ENCODE data around the gene RREB1.
"Not testable (repeated sequence)": the region's sequence is repeated elsewhere in the genome, so short reads cannot be mapped to it uniquely, and the experiment has no call there.

RREB1 gene

DNA sequence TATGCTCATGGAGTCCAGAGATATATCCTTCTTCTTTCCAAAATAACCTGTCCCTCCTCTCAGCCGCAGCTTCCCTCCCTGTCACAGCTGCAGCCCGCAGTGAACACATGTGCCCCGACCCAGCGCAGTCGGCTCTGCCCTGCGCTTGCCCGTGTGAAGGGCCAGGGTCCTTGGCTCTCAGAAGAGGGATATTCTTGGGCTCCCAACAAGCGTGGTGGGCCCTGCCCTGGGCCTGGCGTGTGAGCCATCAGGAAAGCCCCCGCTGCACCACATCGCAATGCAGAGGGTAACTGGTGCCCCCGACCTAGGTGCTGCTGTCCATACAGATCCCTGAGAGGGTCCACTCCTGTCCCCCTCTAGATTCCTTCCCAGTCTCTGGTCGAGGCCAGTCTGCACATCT, 140.1 kb downstream of the RREB1 start:
- DNase-seq: no peak

DNA sequence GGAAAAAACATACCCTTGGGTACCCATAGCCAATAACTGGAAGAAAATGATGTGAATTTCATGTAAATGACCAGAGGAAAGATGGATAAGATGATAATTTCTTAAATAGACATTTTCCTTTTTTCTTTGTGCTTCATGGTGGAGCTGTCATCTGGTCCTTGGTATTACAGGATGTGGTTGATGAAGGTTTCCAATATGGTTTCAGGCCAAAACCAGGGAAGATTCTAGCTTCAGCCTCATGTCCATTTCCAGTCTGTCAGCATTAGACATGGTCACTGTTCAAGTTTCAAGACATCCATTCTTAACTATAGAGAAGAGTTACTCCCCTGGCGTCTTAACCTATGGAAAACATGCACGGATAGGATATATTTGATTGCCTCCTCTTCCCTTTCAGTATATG, 141.6 kb downstream of the RREB1 start:
- no peak for DNase-seq

DNA sequence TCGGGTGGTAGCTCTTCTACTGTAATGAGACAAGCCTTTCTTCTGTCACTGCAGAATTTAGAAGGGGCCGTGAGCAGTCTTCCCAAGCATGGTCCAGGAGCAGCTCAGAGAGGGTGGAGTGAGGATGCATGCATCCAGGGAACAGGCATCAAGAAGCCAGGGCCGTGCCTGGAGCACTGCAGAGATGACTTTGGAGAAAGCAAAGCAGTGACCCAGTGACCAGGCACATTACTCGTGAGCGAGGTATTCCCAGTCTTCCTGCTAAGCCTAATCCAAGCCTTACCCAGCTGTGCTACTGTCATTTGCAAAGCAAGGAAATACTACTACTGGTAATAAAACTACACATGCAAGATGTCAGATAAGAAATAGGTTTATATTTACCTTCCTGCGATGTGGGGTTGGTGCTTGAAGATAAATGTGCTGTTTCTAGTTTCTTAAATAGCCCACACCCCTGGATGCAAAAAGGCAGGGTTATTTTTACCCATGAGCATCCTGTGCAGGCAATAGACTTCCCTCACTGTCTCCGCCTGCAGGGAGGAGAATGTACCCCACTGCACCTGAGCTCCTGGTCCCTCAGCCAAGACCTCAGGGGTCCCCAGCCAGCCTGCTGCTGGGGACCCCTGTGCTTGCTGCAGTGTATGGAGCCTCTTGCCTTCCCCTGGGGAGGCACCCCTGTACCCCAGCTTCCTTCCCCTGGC, 142.3 kb downstream of the RREB1 start:
- no peak for DNase-seq

DNA sequence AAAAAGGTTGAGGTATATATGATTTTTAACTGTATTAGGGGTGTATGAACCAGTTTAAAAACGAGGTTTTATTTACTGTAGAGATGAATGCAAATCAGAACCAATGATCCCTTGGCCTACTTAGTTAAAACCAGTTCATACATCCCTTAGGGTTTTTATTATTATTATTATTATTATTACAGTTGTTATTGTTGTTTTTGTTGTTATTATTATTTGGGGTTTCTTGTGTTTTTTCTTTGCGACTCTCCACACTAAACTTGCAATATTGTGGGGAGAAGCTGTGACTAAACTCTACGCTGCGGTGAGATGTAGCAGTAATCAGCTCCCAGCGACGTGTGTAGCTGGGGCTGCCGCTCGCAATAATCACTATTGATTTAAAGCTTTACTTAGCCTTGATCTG, 143.1 kb downstream of the RREB1 start:
- DNase-seq: no peak

DNA sequence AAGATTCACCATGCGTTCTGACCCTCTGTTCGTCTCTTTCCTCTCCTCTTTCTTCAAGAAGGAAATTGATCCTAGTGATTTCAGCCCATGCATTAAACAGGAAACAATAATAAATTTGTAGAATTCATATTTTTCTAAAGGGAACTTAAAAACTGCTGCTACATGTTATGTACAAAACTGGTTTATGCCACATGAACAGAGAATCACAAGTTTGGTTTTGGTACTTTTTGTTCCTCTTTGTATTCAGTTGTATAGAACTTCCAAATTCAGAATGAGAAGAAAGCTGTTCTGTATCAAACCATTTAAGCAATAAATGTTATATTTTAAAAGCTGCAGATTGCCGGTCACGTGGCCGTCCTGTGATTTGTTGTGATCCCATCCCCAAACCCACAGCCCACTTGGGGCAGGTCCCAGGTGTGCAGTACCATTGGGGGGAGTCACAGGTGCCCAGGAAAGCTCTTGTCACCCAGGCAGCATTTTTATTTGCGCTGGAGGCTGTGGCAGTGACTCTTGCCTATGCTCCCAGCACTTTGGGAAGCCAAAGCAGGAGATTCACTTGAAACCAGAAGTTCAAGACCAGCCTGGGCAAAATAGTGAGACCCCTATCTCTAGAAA, 144.0 kb downstream of the RREB1 start:
- DNase-seq: no peak

DNA sequence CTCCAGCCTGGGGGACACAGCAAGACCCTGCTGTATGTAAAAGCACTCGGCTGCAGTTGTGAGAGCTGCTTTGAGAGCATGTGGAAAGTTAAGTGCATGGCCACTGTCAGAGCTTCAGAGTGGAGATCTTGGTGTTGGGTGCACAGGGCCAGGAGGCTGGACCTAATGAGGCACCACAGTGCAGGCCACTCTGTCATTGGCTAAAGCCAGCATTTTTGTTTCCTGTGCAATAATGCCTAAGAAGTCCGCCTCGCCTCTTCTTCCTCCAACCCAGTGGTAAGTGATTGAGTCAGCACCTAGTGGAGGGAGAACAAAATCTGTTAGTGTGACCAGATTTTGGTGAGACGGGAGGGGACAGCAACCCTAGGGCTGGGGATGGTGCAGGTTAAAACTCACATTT, 144.6 kb downstream of the RREB1 start:
- DNase-seq: no peak

DNA sequence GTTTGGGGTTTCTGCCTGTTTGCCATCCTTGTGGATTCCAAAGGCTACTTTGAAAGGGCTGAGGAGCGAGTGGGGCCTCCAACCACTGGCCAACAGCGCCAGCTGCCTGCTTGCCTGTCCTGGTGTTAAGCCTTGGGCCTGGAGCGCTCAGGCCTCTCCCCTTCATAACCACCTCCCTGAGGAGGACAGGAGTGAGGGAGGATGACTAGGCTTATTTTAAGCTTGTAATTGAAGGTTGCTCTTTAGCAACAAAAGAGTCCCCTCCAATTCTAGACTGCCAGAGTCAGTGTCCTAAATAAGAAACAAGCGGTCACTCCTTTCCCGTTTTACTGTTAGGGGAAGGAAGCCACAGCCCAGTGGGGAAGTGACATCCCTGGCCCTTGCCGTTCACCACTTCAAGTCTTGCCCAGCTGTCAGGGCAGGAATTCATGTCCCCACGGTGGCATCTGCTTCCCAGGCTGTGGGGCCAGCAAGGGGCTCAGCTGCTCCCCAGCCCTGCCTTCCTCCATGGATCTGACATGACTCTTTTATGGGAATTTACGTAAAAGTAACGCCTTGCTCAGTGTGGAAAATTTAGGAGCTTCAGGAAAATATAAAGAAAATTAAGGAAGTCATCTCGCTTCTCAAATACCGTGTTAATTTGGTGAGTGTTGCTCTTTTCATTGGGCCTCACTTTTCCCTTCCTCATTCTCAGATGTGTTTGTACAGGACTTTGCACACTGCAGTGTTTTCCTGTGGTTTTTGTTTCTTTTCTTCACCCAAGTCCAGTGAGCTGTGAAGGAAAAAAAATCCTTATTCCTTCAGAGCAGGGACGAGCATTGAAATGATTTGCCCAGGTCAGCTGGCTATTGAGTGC, 147.4 kb downstream of the RREB1 start:
- peak in 1 of 2 donors; percentile 16 for DNase-seq

DNA sequence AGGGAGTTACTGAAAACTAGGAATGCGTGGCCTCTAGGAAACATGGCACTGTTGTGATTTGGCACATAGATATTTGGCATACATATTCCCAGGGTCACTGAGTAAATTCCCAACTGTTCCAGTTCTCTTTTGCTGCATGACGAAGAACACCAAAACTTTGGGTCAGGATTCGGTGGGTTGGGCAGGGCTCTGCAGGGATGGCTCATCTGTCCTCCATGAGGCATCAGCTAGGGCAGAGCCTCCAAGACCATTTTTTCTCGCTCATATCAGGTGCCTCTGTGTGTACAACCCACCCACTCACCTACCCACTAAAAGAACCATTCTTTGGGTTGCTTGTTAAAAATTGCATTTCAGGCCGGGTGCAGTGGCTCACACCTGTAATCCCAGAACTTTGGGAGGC, 148.2 kb downstream of the RREB1 start:
- DNase-seq: no peak

DNA sequence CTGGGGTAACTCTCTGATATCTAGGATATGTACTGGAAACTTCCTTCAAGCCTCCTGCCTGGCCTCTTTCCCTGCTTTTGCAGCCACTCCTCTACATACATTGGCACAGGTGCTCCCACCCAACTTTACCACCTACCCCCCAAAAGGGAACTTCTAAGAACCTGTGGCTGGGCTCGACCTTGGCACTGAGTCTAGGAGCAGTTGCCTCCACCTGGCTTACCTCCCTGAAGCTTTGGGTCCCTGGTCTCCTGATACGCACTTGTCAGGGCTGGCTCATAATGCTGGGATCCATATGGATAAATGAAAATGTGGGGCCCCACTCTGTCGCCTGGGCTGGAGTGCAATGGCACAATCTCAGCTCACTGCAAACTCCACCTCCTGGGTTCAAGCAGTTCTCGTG, 149.0 kb downstream of the RREB1 start:
- no peak for DNase-seq

DNA sequence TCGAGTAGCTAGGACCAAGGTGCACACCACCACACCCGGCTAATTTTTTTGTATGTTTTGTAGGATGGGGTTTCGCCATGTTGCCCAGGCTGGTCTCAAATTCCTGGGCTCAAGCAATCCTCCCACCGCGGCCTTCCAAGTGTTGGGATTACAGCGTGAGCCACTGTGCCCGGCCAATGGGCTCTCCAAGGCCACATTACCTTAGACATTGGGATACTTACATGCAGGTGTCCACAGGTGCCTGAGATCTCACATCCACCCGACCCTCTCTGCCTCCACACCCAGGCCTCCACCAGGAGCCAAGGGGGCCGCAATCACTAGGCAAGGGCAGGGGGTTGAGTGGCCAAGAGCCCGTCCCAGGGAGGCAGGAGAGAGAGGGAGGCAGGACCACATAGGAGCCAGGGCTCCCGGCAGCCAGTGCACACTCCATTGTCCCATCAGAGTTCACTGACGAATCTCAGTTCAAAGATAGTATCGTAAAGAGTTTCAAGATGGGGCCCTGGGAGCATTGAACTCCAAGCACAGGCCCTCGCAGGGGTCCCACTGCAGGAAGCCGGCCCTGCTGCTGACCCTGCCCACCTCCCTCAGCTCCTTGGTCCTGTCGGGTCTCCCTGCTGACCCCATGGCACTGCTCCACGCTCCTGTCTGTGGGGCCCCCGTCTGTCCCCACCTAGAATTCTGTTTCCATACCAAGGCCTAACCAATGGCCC, 149.9 kb downstream of the RREB1 start:
- no peak for DNase-seq

DNA sequence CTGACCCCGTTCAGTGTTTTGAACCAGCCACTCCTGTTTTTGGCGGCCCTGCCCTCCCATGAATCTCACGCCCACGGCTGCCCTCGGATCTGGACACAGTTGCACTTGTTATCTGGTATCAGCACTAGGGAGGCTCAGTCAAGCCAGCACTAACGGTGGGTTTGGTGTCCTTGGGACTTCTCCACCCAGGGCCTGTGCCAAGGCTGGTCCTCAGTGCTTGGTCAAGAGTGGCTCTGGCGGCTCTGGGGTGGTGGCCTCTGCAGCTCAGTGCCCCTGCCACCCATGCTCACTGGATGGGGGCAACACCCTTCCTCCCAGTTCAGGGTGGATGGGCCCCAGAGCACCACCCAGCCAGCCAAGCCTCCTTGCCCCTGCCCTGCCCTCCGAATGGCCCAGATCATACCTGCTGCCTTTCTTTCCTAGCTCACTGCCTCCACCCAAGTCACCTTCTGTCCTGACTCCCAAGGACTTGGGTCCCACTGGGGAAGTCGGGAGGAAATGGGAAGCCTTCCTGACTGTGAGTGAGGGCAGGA, 150.5 kb downstream of the RREB1 start:
- DNase-seq: no peak

DNA sequence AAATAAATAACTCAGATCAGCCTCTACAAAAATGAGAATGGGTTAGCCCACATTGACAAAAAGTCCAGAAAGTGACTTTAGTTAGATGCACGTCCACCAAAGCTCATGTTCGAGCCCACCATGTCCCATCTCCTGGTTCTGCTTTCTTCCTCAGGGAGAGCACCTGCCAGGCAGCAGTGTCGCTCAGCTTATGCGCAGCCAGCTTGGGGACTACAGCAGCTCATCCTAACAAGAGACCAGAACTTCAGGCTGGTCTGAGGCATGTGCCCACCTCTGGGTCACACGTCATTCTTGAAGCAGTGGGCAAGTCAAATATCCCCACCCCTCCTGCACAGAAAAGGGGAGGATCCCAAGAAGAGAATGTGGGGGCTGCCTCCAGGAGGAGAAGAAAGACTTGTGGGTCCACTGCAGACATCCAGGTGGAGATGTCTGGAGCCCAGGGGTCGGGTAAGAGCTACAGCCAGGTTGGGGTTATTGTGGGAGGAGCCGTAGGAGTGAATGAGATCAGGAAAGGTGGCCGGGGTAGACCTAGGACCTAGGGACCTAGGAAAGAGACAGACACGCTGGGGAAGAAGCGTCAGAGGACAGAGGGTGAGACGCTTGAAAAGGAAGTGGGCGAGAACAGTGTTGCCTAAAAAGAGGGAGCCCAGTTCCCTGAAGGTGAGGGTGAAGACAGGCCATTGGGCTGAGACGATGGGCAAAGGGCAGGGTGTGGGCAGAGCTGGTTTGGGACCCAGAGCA, 152.7 kb downstream of the RREB1 start:
- no peak for DNase-seq

DNA sequence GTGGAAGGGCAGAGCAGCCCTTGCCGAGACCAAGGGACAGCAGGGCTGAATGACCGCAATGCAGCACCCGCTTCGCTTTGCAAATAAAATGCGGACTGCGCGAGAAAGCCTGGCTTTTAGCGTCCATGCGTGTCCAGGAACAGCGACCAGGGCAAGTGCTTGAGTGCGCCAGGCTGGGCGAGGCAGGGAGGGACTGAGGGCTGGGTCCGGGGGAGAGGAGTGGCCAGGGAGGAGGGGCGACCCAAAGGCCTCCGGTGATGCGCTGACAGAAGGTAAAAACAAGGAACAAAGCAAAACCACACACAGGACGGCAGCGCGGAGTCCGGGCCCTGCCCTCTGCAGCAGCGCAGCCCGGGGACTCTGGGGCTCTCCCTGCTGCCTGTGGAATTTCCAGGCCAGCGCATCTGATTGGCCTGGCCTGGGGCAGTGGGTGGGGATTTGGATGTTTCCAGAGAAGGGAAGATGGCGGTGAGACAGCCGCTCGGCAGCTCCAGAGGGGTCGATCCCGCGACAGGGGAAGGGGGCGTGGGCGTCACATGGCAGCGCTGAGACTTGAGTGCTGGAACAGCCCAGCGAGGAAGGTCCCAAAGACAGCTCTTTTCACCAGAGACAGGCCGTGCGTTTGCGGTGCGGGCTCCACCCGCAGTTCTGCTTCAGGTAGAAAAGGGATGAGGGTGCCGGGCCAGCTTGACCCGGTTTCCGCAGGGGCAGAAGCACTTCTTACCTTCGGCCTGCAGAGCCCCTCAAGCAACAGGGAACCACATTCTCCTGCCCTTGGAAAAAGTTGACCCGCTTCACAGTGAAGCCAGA, 153.5 kb downstream of the RREB1 start:
- DNase-seq: peak; percentile 69 to 80

DNA sequence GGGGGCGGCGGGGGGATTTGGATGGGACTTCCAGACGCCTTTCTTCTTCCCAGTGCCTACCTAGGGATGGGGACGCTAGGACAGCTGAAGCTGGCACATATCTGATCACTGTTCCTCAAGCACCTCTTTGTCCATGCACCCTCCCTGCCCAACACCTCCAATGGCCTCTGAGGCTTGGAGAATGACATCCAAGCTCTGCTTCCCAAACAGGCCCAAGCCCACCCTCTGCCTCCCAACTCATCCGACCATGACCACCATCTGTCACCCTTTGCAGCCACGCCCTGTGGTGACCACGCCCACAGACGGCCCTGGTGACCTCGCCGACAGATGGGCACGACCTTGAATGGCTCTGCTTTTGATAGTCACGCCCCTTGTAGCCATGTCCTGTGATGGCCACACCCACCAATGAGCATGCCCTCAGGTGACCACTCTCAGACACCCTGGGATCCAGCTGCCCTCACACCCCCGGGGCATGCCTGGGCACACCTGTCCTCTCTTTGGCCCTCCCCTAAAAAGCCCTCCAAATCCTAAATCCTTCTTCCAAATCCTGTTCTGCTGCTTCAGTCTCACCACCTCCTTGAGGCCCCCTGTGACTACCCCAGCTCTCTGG, 154.2 kb downstream of the RREB1 start:
- no peak for DNase-seq

DNA sequence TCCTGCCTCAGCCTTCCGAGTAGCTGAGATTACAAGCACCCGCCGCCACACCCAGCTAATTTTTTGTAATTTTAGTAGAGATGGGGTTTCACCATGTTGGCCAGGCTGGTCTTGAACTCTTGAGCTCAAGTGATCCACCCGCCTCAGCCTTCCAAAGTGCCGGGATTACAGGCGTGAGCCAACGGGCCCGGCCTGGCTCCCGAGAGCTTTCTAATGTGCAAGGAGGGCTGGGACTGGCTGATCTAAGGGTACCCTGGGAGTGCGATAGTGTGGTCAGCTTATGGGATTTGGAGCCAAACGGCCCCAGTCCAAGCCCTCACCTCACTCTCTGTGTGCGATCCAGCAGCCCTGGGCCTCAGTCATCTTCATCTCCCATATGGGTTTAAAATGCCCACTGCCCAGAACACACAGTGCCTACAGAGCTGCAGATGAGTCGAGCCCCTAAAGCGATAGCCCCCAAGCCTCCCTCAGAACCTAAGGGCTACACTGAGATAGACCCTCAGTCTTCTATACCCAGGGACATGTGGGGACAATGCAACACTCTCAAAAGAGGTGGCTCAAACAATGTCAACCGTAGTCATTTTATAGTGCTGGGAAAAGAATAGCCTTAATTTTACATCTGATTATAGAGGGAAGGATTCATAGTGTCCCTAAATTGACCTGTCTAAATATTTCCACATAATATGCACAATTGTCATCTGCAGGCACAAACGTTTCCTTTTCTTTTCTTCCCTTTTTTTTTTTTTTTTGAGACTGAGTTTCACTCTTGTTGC, 155.2 kb downstream of the RREB1 start:
- DNase-seq: no peak

DNA sequence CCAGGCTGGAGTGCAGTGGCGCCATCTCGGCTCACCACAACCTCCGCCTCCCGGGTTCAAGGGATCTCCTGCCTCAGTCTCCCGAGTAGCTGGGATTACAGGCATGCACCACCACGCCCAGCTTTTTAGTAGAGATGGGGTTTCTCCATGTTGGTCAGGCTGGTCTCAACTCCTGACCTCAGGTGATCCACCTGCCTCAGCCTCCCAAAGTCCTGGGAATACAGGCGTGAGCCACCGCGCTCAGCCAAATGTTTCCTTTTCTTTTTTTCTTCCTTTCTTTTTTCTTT, 155.7 kb downstream of the RREB1 start:
- DNase-seq: not testable (repeated sequence)

DNA sequence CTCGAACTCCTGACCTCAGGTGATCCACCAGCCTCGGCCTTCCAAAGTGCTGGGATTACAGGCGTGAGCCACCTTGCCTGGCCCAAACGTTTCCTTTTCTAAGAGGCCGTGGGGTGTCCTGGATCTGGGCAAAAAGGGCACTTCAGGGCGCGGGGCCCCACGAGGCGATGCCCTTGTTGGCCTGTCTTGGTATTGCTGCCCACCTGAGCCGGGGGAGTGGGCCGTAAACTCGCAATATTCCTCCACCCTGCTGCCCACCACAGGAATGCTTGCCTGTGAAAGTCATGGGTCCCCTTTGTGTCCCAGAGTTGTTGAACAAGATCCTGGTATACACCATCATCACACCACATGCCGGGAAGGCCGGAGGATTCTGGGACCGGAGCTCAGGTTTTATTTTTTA, 156.3 kb downstream of the RREB1 start:
- no peak for DNase-seq

DNA sequence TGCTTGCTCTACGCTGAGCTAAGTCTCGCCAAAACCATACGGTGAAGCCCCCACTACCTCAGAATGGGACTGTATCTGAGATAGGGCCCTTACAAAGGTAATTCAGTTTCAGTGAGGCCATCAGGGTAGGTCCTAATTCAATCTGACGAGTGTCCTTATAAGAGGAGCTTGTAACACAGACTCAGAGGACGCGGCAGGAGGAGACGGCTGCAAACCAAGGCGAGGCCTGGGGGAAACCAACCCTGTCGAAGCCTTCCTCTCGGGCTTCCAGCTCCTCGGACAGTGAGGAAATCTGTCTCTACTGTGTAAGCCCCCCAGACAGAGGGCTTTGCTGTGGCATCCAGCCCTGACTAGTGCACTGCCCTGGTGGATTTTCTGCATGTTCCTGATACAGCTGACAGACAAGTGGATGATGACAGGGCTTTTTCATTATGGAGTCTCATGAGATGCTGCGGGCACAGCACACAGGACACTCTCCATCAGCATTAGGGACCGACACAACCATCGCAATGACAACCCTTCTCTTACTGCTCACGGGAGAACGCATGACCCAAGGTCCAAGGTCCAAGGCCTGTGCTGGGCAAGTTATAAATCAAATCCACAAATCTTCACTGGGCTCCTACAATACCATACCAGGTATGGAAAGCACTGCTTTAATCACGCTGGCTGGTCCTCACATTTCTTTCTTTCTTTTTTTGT, 157.1 kb downstream of the RREB1 start:
- DNase-seq: no peak

DNA sequence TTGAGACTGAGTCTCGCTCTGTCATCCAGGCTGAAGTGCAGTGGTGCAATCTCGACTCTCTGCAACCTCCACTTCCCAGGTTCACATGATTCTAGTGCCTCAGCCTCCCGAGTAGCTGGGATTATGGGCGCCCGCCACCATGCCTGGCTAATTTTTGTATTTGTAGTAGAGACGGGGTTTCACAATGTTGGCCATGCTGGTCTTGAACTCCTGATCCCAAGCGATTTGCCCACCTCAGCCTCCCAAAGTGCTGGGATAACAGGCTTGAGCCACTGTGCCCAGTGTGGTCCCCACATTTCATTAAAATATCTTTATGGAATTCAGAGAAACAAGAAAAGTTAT, 157.6 kb downstream of the RREB1 start:
- not testable (repeated sequence) for DNase-seq

DNA sequence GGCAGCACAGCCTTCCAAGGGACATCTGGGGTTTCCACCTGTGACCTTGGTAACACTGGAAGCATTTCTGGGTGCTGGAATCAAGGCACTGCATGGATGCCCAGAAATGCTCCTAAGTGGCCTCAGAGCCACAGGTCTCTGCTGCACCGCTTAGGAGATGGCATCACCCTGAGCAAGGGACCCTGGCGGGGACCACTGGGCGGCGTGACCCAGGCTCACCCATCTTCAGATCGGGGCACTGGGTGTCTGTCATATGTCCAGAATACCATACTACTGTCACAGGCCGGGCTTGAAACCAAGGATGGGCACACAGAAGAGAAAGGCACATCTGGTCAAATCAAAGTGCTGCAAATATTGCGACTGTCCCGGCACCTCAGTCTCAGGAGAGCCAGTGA, 159.3 kb downstream of the RREB1 start:
- DNase-seq: no peak
